Measurements from ENCODE around the gene RPL9. TPM values are rescaled to one million over a fixed set of nuclear protein-coding genes. Genes with fewer than 3 reads are reported as not detected.

The RPL9 gene
- 1,897 and 1,930 TPM in 2 replicates for total RNA-seq

GRCh38 chr4:39458505-39459300, at the start of gene RPL9, which contains the start of gene LIAS:
RPL9 (minus strand) TSS chr4:39458922; CDS start chr4:39458439, 483 bp downstream.
LIAS (plus strand) TSS chr4:39459056; CDS start chr4:39459118, 62 bp downstream.

GRCh38 chr4:39406763-39407583, 51.7 kb downstream of the RPL9 start, which contains the start of gene KLB:
KLB (plus strand) TSS chr4:39406930; CDS start chr4:39406950, 20 bp downstream.

Small RNA genes within 50 kb of the gene (small RNA-seq; reads per million reads assigned to genes)
- gene MIR5591 (not detected), gene RF00019 (not detected)

Other genes with a start within 250 kb of the RPL9 start
- 37.8 and 57.1 TPM in 2 replicates for gene RFC1, start 92.6 kb downstream of the RPL9 start, total RNA-seq
- gene KLB, start 52.0 kb downstream of the RPL9 start, total RNA-seq = not detected in 2 replicates
- gene LIAS, start 134 bp upstream of the RPL9 start, total RNA-seq = 12.5 and 13.7 TPM in 2 replicates
- 201 and 270 TPM in 2 replicates for gene UGDH, start 68.5 kb upstream of the RPL9 start, total RNA-seq
- gene SMIM14, start 179.9 kb upstream of the RPL9 start, total RNA-seq = 29.1 and 73.5 TPM in 2 replicates
- gene UBE2K, start 239.2 kb upstream of the RPL9 start, total RNA-seq = 14.0 and 15.2 TPM in 2 replicates

All from subcutaneous preadipocyte (primary cell).